Activated naive CD8-positive, alpha-beta T cell treated with anti-CD3 and anti-CD28 coated beads for 36 hours (primary cell): ENCODE measurements around the gene ST6GALNAC2. TPM values are rescaled to one million over a fixed set of nuclear protein-coding genes. Genes with fewer than 3 reads are reported as not detected.

Experiments used
- DNase-seq: peaks from one replicate; pipeline ENCODE4 v3.0.0; 2021
- H3K27ac Mint-ChIP-seq: one replicate; pipeline ENCODE4 v1.8.0; 2022; ENCODE audit warnings: mild to moderate bottlenecking, moderate library complexity, mixed read lengths
- H3K27me3 Mint-ChIP-seq: one replicate; pipeline ENCODE4 v1.8.0; 2022; ENCODE audit warnings: mild to moderate bottlenecking, mixed read lengths
- H3K36me3 Mint-ChIP-seq: one replicate; pipeline ENCODE4 v1.8.0; 2021; ENCODE audit warnings: mild to moderate bottlenecking, mixed read lengths
- H3K4me1 Mint-ChIP-seq: one replicate; pipeline ENCODE4 v1.8.0; 2021; ENCODE audit warnings: mixed read lengths
- H3K4me3 Mint-ChIP-seq: one replicate; pipeline ENCODE4 v1.8.0; 2022; ENCODE audit warnings: mild to moderate bottlenecking, moderate library complexity, mixed read lengths
- H3K9me3 Mint-ChIP-seq: one replicate; pipeline ENCODE4 v1.8.0; 2022; ENCODE audit warnings: mixed read lengths
- total RNA-seq, 2 experiments: library from RNA; stranded (reverse); gene quantifications; one replicate each; pipeline ENCODE4 v1.2.3, GENCODE V29; 2021

The ST6GALNAC2 gene
- total RNA-seq, 2 experiments from 2014 or later = not detected

- Mint-ChIP-seq H3K36me3 (peaks cover 61% of the 10 kb centered on the region), H3K4me3 (peak overlapping the region; percentile 100), H3K27me3 (peaks cover 6% of the 10 kb centered on the region), H3K27ac (peak overlapping the region; percentile 100), H3K4me1 (peaks cover 49% of the 10 kb centered on the region), H3K9me3 (no peaks in the 10 kb centered on the region)
- DNase-seq = no peak
Measured at GRCh38 chr17:76558198-76559095, 27.2 kb downstream of the ST6GALNAC2 start.

DNA sequence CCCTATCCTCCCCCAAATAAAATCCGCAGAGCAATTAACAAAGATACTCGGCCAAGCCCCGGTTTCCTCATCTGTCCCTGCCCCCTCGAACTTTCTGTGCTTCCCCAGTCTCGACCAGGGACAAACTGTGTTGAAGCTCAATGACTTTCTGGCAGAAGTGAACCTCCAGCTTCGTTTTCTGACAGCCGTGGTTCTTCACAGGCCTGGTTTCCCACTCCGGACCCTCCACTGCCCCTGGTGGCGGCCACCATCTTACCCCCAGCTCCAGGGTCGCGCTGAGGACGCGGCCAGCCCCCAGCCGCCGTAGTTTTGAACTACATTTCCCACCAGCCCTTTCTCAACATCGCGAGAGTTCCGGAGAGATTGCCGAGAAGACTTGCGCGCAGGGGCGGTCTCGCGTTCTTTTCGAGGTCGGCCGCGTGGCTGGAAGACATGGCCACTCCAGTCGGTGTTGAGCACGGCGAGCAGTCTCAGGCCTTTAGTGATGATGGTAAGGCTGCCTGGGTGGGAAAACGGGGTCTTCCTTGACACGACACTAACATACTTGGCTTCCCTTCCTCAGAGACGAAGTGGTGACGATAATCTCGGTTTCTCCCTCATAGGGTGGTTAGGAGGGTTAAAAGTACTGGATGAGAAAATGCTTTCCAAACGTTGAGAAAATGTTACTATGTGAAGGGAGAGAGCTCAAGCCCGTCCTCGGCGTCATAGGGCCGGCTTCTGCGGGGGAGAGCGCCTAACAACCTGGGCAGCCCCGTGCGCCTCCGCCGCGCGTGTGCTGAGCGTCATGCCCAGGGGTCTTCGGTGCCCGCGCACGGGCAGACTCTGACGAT, 28.1 kb downstream of the ST6GALNAC2 start:
- peaks cover 52% of the 10 kb centered on the region for H3K36me3 Mint-ChIP-seq

GRCh38 chr17:76556765-76557367, 28.8 kb downstream of the ST6GALNAC2 start:
- Mint-ChIP-seq H3K27me3 (peaks cover 6% of the 10 kb centered on the region), H3K27ac (peak overlapping the region; percentile 100), H3K9me3 (no peaks in the 10 kb centered on the region), H3K4me3 (peak overlapping the region; percentile 100), H3K36me3 (peaks cover 48% of the 10 kb centered on the region), H3K4me1 (peaks cover 36% of the 10 kb centered on the region)
- DNase-seq = peak; percentile 42

More for the DNA sequence above, 28.1 kb downstream of the ST6GALNAC2 start:
- H3K27me3 Mint-ChIP-seq = peaks cover 6% of the 10 kb centered on the region
- H3K4me1 Mint-ChIP-seq = peaks cover 40% of the 10 kb centered on the region
- H3K4me3 Mint-ChIP-seq = peak overlapping the region; percentile 100
- peak overlapping the region; percentile 100 for H3K27ac Mint-ChIP-seq
- DNase-seq = peak; percentile 96
- no peaks in the 10 kb centered on the region for H3K9me3 Mint-ChIP-seq

GRCh38 chr17:76554131-76554530, 31.5 kb downstream of the ST6GALNAC2 start:
- Mint-ChIP-seq H3K4me3 (no peak overlapping the region), H3K9me3 (no peaks in the 10 kb centered on the region), H3K27ac (no peak overlapping the region), H3K27me3 (peaks cover 6% of the 10 kb centered on the region), H3K4me1 (peaks cover 18% of the 10 kb centered on the region), H3K36me3 (peaks cover 22% of the 10 kb centered on the region)
- no peak for DNase-seq

DNA sequence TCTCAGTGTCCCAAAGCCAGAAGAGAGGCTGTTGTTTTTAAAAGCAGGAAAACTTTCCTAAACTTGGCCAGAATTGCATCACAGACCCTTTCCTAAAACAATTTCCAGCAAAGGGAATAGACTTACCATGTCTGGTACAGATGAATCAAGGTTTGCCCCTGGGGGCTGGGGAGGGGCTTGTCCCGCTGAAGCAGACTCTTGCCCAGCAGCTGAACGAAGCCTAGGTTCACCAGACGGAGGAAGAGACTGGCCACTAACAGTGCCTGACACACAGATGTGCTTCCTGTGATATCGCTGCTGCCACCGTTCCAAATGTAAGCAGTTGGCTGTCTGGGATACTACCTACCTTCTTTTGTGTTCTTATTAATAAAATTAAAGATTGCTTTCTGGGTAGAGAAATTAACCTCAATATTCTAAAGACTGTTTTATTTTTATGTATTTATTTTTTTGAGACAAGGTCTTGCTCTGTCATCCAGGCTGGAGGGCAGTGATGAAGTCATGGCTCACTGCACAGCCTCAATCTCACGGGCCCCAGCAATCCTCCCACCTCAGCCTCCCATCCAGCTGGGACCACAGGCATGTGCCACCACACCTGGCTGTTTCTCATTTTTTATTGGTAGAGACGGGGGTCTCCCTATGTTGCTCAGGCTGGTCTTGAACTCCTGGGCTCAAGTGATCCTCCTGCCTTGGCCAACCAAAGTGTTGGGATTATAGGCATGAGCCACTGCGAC, 32.3 kb downstream of the ST6GALNAC2 start:
- Mint-ChIP-seq H3K27ac (no peak overlapping the region), H3K27me3 (peaks cover 6% of the 10 kb centered on the region), H3K36me3 (peaks cover 14% of the 10 kb centered on the region), H3K4me3 (no peak overlapping the region), H3K4me1 (peaks cover 11% of the 10 kb centered on the region), H3K9me3 (no peaks in the 10 kb centered on the region)
- no peak for DNase-seq

- no peak for DNase-seq
- no peaks in the 10 kb centered on the region for H3K27me3 Mint-ChIP-seq
- H3K4me1 Mint-ChIP-seq = peaks cover 11% of the 10 kb centered on the region
- peaks cover 2% of the 10 kb centered on the region for H3K36me3 Mint-ChIP-seq
- H3K9me3 Mint-ChIP-seq = no peaks in the 10 kb centered on the region
- no peak overlapping the region for H3K27ac Mint-ChIP-seq
- H3K4me3 Mint-ChIP-seq = no peak overlapping the region
Measured at GRCh38 chr17:76551685-76552084, 34.0 kb downstream of the ST6GALNAC2 start.

DNA sequence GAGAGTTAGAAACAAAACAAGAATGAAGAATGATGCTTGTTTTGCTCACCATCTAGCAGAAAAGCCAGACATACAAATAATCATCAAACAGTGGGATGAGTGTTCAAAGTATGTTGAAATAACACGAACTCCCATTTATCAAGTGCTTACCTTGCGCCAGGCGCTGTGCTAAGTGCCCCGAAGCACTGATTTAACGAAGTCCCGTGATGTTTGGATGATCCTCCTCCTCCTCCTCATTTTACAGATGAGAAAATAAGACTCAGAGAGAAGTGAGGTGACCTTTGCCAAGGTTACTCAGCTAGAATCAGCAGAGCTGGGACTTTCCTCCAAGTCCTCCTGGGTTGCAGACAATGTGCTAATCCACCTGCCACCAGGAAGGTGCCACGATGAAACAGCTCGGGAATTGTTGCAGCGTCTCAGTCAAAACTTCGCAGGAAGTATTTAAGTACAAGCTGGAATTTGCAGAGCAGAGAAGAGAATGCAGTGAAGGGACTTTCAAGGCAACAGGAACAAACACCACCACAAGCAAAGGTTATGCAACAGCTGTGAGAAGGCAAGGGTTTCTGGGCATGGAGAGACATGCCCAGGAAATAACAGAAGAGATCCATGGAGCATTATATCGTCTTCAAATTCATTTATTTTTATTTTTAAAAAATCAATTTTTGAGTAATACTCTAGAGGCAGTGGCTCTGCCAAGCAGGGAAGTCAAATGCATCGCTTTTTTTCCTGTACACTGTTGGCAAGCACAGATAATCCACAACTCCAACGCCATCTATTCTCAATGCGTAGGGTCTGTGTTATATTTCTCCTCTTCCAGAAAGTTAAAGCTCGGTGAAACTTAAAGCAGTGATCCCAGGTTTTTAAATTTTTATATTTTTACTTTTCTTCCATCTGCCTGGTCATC, 34.7 kb downstream of the ST6GALNAC2 start:
- Mint-ChIP-seq H3K27me3 (no peaks in the 10 kb centered on the region), H3K9me3 (no peaks in the 10 kb centered on the region), H3K4me1 (peaks cover 8% of the 10 kb centered on the region), H3K27ac (no peak overlapping the region), H3K4me3 (no peak overlapping the region), H3K36me3 (no peaks in the 10 kb centered on the region)
- no peak for DNase-seq

DNA sequence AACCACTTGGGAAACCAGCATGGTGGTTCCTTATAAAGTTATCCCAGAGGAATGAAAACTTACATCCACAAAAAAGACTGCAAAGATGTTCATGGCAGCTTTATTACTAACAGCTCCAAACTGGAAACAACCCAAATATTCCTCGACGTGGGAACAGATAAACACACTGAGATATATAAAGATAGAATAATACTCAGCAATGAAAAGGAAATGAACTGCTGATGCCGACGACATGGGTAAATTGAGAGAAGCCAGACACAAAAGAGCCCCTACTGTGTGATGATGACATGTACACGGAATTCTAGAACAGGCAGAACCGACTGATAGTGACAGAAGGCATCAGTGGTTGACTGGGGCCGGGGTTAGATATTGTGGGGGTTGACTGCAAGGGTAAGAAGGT, 36.1 kb downstream of the ST6GALNAC2 start:
- Mint-ChIP-seq H3K4me3 (no peak overlapping the region), H3K27ac (no peak overlapping the region)

GRCh38 chr17:76549215-76549518, 36.5 kb downstream of the ST6GALNAC2 start:
- H3K27me3 Mint-ChIP-seq = no peaks in the 10 kb centered on the region
- H3K9me3 Mint-ChIP-seq = no peaks in the 10 kb centered on the region
- H3K27ac Mint-ChIP-seq = no peak overlapping the region
- H3K36me3 Mint-ChIP-seq = no peaks in the 10 kb centered on the region
- no peak for DNase-seq
- H3K4me3 Mint-ChIP-seq = no peak overlapping the region
- H3K4me1 Mint-ChIP-seq = peaks cover 6% of the 10 kb centered on the region

More for the DNA sequence above, 36.1 kb downstream of the ST6GALNAC2 start:
- H3K4me1 Mint-ChIP-seq = peaks cover 6% of the 10 kb centered on the region
- H3K9me3 Mint-ChIP-seq = no peaks in the 10 kb centered on the region
- no peaks in the 10 kb centered on the region for H3K36me3 Mint-ChIP-seq
- H3K27me3 Mint-ChIP-seq = no peaks in the 10 kb centered on the region
- no peak for DNase-seq

- DNase-seq = no peak
- H3K27me3 Mint-ChIP-seq = no peaks in the 10 kb centered on the region
- peaks cover 6% of the 10 kb centered on the region for H3K4me1 Mint-ChIP-seq
- no peaks in the 10 kb centered on the region for H3K36me3 Mint-ChIP-seq
- no peaks in the 10 kb centered on the region for H3K9me3 Mint-ChIP-seq
- no peak overlapping the region for H3K4me3 Mint-ChIP-seq
- H3K27ac Mint-ChIP-seq = no peak overlapping the region
Measured at GRCh38 chr17:76548378-76549214, 37.1 kb downstream of the ST6GALNAC2 start.

GRCh38 chr17:76547642-76548202, 37.9 kb downstream of the ST6GALNAC2 start:
- DNase-seq = no peak
- Mint-ChIP-seq H3K4me3 (no peak overlapping the region), H3K36me3 (no peaks in the 10 kb centered on the region), H3K27me3 (no peaks in the 10 kb centered on the region), H3K4me1 (peaks cover 6% of the 10 kb centered on the region), H3K27ac (no peak overlapping the region), H3K9me3 (no peaks in the 10 kb centered on the region)

- Mint-ChIP-seq H3K27ac (no peak overlapping the region), H3K27me3 (peaks cover 1% of the 10 kb centered on the region), H3K4me3 (no peak overlapping the region), H3K9me3 (no peaks in the 10 kb centered on the region), H3K4me1 (peaks cover 6% of the 10 kb centered on the region), H3K36me3 (no peaks in the 10 kb centered on the region)
- DNase-seq = peak; percentile 55
Measured at GRCh38 chr17:76547183-76547641, 38.4 kb downstream of the ST6GALNAC2 start.
